ENCODE data around the gene ADM5.

The ADM5 gene

GRCh38 chr19:49658566-49659442, 30.6 kb upstream of the ADM5 start:
- no peak for DNase-seq

- no peak for DNase-seq
These were observed 28.9 kb upstream of the ADM5 start for GRCh38 chr19:49660338-49660961.

- DNase-seq: no peak
These were observed 27.4 kb upstream of the ADM5 start for GRCh38 chr19:49662011-49662410.

GRCh38 chr19:49663224-49663623, 26.2 kb upstream of the ADM5 start:
- no peak for DNase-seq

GRCh38 chr19:49664171-49665035, 25.0 kb upstream of the ADM5 start:
- peak; percentile 92 for DNase-seq

GRCh38 chr19:49665036-49665350, 24.4 kb upstream of the ADM5 start:
- peak; percentile 26 for DNase-seq

GRCh38 chr19:49665351-49666119, 23.9 kb upstream of the ADM5 start, which contains the start of the genes BCL2L12 and IRF3:
Gene BCL2L12 (plus strand): TSS chr19:49665933. CDS start chr19:49666693, 760 bp downstream.
Gene IRF3 (minus strand): TSS chr19:49665857. CDS start chr19:49664838, 1,019 bp downstream.
- peak; percentile 99 for DNase-seq

GRCh38 chr19:49666120-49666444, 23.3 kb upstream of the ADM5 start:
- DNase-seq: no peak

- DNase-seq: no peak
These were observed 21.9 kb upstream of the ADM5 start for GRCh38 chr19:49667473-49667872.

- DNase-seq: no peak
These were observed 19.9 kb upstream of the ADM5 start for GRCh38 chr19:49669516-49669915.

GRCh38 chr19:49672131-49672919, 17.1 kb upstream of the ADM5 start:
- DNase-seq: peak; percentile 85

- peak; percentile 93 for DNase-seq
These were observed 13.1 kb upstream of the ADM5 start for GRCh38 chr19:49676136-49676783.

- DNase-seq: peak; percentile 100
These were observed 12.6 kb upstream of the ADM5 start for GRCh38 chr19:49676784-49677230.

GRCh38 chr19:49677231-49677900, 12.0 kb upstream of the ADM5 start, which contains the start of gene PRMT1:
Gene PRMT1 (plus strand): TSS chr19:49677271. CDS start chr19:49677281, 10 bp downstream.
- DNase-seq: peak; percentile 49

- peak; percentile 92 for DNase-seq
These were observed 11.3 kb upstream of the ADM5 start for GRCh38 chr19:49677901-49678674.

GRCh38 chr19:49678985-49679770, 10.2 kb upstream of the ADM5 start:
- no peak for DNase-seq

- no peak for DNase-seq
These were observed 9.5 kb upstream of the ADM5 start for GRCh38 chr19:49679771-49680413.

Data from hematopoietic multipotent progenitor cell treated with erythropoietin and hydrocortisone succinate and interleukin-3 and kit ligand, for 6 days (in vitro differentiated cells).